ENCODE data around the gene PXYLP1.

GRCh38 chr3:141285570-141285969 is 53.9 kb downstream of the PXYLP1 start:
- TF ChIP-seq POLR2A (IDR thresholded peaks at IDR 0.05) (no peak), POLR2AphosphoS5 (IDR thresholded peaks at IDR 0.05) (no peak)
- TF ChIP-seq, protein P1, sequence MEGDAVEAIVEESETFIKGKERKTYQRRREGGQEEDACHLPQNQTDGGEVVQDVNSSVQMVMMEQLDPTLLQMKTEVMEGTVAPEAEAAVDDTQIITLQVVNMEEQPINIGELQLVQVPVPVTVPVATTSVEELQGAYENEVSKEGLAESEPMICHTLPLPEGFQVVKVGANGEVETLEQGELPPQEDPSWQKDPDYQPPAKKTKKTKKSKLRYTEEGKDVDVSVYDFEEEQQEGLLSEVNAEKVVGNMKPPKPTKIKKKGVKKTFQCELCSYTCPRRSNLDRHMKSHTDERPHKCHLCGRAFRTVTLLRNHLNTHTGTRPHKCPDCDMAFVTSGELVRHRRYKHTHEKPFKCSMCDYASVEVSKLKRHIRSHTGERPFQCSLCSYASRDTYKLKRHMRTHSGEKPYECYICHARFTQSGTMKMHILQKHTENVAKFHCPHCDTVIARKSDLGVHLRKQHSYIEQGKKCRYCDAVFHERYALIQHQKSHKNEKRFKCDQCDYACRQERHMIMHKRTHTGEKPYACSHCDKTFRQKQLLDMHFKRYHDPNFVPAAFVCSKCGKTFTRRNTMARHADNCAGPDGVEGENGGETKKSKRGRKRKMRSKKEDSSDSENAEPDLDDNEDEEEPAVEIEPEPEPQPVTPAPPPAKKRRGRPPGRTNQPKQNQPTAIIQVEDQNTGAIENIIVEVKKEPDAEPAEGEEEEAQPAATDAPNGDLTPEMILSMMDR (IDR thresholded peaks at IDR 0.05): no peak
